ENCODE measurements around the gene ELP4. TPM values are rescaled to one million over a fixed set of nuclear protein-coding genes. Genes with fewer than 3 reads are reported as not detected.

ELP4 gene
- total and polyA plus RNA-seq, 9 of the 15 experiments (the other 6 are each of a cell fraction or from before 2014, with no cell fraction given), result 24.1 to 60.3 (median 38.7) TPM

- TF ChIP-seq ZBTB26 (CRISPR knock-in tag; IDR thresholded peaks at IDR 0.05), result no peak
- TF ChIP-seq MXD1 (CRISPR knock-in tag; IDR thresholded peaks at IDR 0.05; ENCODE audit: borderline replicate concordance, poor library complexity, severe bottlenecking), result no peak
- TF ChIP-seq SMAD2 (IDR thresholded peaks at IDR 0.05; ENCODE audit: low read depth, low read length), result no peak
- TF ChIP-seq ELK3 (CRISPR knock-in tag; IDR thresholded peaks at IDR 0.05), result no peak
- no peak for TF ChIP-seq CTCF (IDR thresholded peaks at IDR 0.05 in 2 of 3, conservative IDR thresholded peaks at IDR 0.05 in 1 of 3; ENCODE audit: insufficient read depth in 2 of 3, low read depth in 1 of 3, low read length in 3 of 3)
- TF ChIP-seq CHAMP1 (IDR thresholded peaks at IDR 0.05), result no peak
- no peak for TF ChIP-seq ZBTB17 (CRISPR knock-in tag; IDR thresholded peaks at IDR 0.05)
- TF ChIP-seq ZNF436 (CRISPR knock-in tag; IDR thresholded peaks at IDR 0.05), result no peak
- TF ChIP-seq SIX5 (IDR thresholded peaks at IDR 0.05; ENCODE audit: borderline replicate concordance in 1 of 2, insufficient read depth in 1 of 2, low read depth in 1 of 2, low read length in 2 of 2), result no peak
- TF ChIP-seq CGGBP1 (CRISPR knock-in tag; IDR thresholded peaks at IDR 0.05), result no peak
- TF ChIP-seq NFXL1 (CRISPR knock-in tag; IDR thresholded peaks at IDR 0.05), result no peak
- TF ChIP-seq ZNF12 (CRISPR knock-in tag; IDR thresholded peaks at IDR 0.05), result no peak
- no peak for TF ChIP-seq SLC30A9 (CRISPR knock-in tag; IDR thresholded peaks at IDR 0.05)
- no peak for TF ChIP-seq GABPA (tag; conservative IDR thresholded peaks at IDR 0.05; ENCODE audit: low read depth)
- TF ChIP-seq IRF2 (CRISPR knock-in tag; IDR thresholded peaks at IDR 0.05), result no peak
- peak; percentile 45 for TF ChIP-seq CREB1 (IDR thresholded peaks at IDR 0.05)
- TF ChIP-seq CREB1 (CRISPR knock-in tag; IDR thresholded peaks at IDR 0.05), result peak; percentile 36; the same call in 1 of the 2 replicates
- TF ChIP-seq TCF3 (CRISPR knock-in tag; IDR thresholded peaks at IDR 0.05), result no peak
- TF ChIP-seq ATF1 (CRISPR knock-in tag; IDR thresholded peaks at IDR 0.05), result no peak
- peak; percentile 90 for TF ChIP-seq ATF1 (tag; IDR thresholded peaks at IDR 0.05)
- no peak for TF ChIP-seq CREBBP (IDR thresholded peaks at IDR 0.05; ENCODE audit: low read depth, low read length)
- no peak for TF ChIP-seq SMARCB1 (IDR thresholded peaks at IDR 0.05; ENCODE audit: insufficient read length, low read depth)
Measured at GRCh38 chr11:31512117-31512516, 2.5 kb downstream of the ELP4 start (continued).

Measured in K562 (cell line).